Stimulated activated naive CD4-positive, alpha-beta T cell (primary cell): ENCODE results near the gene MAGI1.

Source experiments
- DNase-seq, 6 experiments: peaks; one replicate each; lab custom pipeline; 2025; lab: John Stamatoyannopoulos, UW

The MAGI1 gene

DNA sequence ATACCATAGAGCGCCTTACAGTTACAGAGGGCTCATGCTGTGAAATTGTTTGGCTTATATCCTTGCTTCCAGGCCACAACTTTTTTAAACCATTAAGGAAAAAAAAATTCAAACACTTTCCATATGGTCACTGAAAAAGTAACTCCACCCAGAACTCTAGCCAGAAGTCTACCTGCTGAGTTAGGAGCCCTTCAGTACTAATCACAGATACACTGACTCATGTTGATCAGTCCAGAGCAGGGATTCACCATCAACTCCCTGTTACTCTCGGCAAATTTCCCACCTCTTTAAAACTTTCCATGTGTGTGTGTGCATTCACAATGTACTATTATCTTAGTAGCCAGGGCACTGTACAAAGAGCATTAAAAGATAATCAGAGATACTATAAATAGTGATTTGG lies 372.8 kb downstream of the MAGI1 start:
- no peak for DNase-seq

- DNase-seq = no peak
These were observed 373.8 kb downstream of the MAGI1 start for GRCh38 chr3:65664931-65665330.

DNA sequence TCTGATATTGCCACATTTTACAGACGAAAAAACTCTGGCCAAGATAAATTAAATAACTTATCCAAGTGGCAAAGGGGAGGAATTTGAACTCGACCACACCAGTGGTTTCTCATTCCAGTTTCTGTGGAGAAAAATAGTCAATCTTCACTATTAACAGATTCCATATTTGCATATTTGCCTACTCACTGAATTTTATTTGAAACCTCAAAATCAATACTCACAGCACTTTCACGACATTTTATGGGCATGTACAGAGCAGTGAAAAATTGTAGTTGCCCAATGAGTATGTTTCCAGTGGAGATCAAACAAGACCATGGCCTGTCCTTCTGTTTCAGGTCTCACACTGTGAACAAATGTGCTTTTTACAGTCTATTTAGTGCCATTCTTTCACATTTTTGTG lies 374.3 kb downstream of the MAGI1 start:
- DNase-seq = no peak

DNA sequence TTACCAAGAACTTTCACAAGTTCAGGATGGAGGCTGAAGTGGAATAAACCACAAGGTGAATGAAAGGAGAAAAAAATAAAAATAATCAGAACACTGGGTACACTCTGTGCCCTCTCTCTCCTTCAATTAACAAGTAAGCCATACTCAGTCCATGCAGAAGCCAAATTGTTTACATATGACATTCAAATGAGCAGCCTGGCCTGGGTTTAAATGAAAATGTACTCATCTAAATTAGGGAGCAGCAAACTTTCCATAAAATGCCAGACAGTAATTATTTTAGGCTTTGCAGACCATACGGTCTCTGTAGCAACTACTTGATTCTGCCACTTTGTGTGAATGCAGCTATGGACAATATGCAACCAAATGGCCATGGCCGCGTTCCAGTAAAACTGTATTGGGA lies 376.6 kb downstream of the MAGI1 start:
- no peak for DNase-seq

GRCh38 chr3:65660000-65660598 lies 378.6 kb downstream of the MAGI1 start:
- DNase-seq = no peak

DNA sequence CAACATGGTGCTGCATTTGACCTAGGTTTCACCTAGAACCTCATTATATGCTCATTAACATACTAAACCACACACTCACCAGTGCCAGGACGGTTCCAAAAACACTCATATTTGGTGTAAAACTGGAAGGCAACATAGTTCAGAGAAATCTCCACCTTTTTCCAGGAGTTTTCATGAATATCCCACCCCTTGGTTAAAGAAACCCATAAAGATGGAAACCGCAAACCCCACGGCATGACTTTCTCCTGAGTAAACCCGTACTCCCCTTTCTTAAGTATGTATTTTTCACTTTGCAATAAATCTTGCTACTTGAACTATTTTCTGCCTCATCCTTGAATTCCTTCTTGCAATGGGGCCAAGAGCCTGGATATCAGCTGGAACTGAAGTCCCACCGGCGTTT lies 379.3 kb downstream of the MAGI1 start:
- DNase-seq = no peak

- DNase-seq = no peak
These were observed 380.3 kb downstream of the MAGI1 start for GRCh38 chr3:65658401-65658800.

DNA sequence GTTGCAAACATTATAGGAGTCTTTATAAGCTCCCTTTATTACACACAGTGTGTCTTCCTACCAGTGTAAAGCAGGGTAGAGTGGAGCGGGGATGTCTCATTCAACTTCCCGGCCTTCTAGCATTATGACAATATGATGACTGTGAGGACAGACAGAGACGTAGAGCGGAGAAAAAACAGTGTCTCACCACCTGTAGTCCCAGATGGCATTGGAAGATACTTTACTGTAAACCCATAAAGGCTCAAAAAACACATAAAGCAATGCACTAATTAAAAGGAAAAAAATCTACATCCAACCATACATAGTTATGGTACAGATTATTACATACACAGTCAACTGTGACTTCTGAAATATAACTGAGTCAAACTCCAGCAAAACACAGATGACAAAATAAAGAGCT lies 383.7 kb downstream of the MAGI1 start:
- DNase-seq = no peak

- no peak for DNase-seq
These were observed 385.0 kb downstream of the MAGI1 start for GRCh38 chr3:65653731-65654130.

DNA sequence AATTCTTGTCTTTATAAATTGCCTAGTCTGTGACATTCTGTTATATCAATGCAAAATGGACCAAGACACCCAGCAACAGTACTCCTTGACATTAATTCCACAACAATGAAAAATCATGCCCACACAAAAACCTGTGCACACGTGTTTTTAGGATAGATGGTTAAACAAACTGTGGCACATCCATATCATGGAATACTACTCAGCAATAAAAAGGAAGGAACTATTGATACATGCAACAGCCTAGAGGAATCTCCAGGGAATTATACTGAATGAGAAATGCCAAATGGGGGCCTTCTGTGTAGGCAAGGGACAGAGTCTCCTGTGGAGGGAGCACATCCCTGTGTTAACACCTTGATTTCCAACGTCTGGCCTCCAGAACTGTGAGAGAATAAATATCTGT lies 388.5 kb downstream of the MAGI1 start:
- DNase-seq = no peak

DNA sequence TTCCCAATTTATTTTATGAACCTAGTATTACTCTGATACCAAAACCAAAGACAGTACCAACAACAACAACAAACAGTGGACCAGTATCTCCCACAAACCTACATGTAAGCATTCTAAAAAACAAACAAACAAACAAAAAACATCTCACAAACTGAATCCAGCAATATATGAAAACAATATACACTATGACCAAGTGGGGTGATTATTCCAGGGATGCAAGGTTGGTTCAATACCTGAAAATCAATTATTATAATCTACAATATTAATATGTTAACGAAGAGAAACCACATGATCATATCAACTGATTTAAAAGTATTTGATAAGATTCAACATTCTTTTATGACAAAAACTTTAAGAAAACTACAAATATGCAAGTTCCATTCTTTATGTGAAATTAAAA lies 391.3 kb downstream of the MAGI1 start:
- DNase-seq = no peak

- no peak for DNase-seq
These were observed 395.8 kb downstream of the MAGI1 start for GRCh38 chr3:65642883-65643282.

- no peak for DNase-seq
These were observed 396.9 kb downstream of the MAGI1 start for GRCh38 chr3:65641777-65642176.

DNA sequence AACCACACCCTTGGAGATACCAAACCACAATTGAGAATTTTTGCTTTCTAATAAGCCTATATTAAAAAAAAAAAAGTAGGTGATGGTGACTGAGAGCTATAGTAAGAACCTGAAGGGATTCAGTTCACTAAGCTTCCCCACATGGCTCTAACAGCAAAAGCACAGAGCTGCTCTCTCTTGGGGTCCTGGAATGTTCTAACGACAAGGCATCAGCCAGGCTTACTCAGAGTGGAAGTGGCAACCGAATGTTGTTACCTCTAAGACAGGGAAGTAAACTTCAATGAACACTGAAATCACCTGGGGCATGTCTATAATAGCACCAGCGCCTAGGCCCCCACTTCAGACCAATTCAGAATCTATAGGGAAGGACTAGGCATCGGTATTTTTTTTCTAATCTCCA lies 397.7 kb downstream of the MAGI1 start:
- DNase-seq = no peak

- DNase-seq = no peak
These were observed 399.3 kb downstream of the MAGI1 start for GRCh38 chr3:65639444-65639843.

DNA sequence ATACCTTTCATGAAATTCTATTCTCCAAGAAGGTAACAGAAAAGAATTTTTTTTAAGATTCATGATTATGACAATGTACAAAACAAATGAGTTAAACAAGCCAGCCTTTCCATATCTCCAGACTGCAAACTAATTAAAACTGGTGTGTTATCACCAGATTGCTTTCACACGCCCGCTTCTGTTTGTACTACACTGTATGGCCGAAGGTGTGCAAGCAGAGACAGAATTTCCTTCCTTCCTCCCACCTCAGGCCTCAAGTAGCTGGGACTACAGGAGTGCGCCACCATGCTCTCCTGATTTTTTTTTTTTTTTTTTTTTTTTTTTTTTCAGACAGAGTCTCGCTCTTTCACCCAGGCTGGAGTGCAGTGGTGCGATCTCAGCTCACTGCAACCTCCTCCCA lies 400.4 kb downstream of the MAGI1 start:
- no peak for DNase-seq

- no peak for DNase-seq
These were observed 402.4 kb downstream of the MAGI1 start for GRCh38 chr3:65636326-65636725.

- no peak for DNase-seq
These were observed 403.1 kb downstream of the MAGI1 start for GRCh38 chr3:65635657-65636056.

DNA sequence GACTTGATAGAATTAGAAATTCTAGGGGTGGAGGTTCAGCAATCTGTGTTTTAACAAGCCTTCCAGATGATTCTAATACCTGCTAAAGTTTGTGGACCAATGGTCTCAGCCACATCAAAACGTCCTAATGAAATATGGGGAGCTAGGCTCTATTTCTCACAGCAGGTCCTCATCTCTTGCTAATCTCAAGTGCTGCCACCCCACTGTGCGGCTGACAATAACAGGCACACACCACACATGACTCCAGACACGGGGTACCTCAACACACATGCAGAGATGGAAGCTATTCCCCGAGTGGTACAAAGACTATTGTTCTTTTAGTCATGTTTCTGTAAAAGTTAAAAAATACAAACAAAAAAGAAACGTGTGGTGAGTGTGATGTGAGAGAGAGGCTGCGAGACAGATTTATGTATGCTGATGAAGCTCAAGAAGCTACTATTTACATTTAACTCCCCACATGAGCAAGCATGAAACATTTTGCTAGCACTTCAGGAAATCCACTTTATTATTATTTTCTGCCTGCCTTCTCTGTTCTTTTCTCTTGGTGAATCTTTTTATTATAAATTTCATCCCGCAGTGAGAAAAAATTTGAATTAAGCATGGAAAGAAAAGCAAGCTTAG lies 405.6 kb downstream of the MAGI1 start:
- DNase-seq = no peak

DNA sequence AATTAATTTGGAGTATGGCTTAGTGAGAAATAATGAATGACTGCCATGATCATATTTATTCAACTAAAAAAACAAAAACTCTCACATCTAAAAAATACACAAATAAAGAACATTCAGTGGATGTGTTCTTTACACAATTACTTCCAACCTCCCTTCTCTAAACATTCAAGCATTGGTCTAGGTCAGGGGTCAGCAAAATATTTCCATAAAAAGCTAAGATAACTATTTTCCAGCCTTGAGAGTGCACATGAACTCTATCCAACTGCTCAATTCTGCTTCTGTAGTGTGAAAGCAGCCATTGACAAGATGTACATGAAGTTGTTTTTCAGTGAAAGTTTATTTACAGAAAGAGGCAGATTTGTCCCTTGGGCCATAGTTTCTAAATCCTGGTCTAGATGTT lies 406.3 kb downstream of the MAGI1 start:
- no peak for DNase-seq

DNA sequence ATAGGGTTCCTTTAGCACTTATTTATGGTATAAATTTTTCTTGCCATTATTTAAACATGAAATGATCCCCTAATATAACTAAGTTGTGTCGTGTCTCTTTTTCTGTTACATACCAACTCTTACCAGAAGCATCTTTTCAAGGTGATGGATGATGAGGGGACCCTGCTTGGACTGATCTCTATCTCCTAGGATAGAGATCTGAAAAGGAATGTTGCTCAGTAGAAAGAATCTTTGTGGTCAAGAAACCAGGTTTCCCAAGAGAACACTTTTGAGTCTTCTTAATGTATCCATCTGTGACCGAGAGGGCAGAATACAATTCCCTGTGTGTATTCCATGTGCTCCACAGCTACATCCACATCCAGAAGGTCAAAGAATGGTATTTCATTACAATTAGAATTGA lies 409.7 kb downstream of the MAGI1 start:
- DNase-seq = no peak

DNA sequence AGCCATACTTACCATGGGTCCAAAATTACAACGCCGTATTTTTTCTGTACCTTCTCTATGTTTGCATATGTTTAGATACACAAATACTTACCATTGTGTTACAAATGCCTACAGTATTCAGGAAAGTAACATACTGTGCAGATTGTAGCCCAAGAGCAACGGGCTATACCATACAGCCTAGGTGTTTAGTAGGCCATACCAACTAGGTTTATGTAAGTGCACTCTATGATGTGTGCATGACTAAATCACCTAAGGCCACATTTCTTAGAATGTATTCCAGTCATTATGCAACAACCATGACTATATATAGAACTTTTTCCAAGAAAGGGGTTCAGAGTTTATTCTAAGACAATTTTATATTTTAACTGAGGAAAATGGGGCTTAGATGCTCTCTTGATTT lies 411.7 kb downstream of the MAGI1 start:
- DNase-seq = no peak

GRCh38 chr3:65625305-65625704 lies 413.4 kb downstream of the MAGI1 start:
- no peak for DNase-seq

GRCh38 chr3:65623362-65623761 lies 415.4 kb downstream of the MAGI1 start:
- no peak for DNase-seq
